AG20443 (cell line): ENCODE results near the gene AMBP.
"Not testable (repeated sequence)": the region's sequence is repeated elsewhere in the genome, so short reads cannot be mapped to it uniquely, and the experiment has no call there.

Experiments
- DNase-seq: peaks from one replicate; pipeline ENCODE4 v3.0.0; 2012; ENCODE audit warnings: low spot score, mixed read lengths

The AMBP gene

DNA sequence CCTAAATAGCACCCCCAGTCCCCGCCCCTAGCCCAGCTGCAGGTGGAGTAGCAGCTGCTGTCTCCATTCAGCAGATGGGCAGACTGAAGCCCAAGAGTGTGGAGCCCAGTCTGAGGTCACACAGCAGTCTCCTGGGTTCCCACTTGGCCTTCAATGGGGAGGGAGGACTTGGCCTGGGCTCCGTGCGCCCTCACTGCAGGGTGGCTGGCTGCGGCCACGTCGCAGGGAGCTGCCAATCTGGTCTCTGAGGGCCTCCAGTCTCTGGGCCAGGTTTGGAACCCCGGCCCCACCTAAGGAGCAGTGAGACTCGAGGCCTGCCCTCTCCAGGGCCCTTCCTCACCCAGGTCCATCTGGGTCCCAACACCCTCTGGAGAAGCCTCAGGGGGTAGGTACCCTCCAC, 13.6 kb upstream of the AMBP start:
- no peak for DNase-seq

- DNase-seq = no peak
These were observed 12.7 kb upstream of the AMBP start for GRCh38 chr9:114090798-114091197.

DNA sequence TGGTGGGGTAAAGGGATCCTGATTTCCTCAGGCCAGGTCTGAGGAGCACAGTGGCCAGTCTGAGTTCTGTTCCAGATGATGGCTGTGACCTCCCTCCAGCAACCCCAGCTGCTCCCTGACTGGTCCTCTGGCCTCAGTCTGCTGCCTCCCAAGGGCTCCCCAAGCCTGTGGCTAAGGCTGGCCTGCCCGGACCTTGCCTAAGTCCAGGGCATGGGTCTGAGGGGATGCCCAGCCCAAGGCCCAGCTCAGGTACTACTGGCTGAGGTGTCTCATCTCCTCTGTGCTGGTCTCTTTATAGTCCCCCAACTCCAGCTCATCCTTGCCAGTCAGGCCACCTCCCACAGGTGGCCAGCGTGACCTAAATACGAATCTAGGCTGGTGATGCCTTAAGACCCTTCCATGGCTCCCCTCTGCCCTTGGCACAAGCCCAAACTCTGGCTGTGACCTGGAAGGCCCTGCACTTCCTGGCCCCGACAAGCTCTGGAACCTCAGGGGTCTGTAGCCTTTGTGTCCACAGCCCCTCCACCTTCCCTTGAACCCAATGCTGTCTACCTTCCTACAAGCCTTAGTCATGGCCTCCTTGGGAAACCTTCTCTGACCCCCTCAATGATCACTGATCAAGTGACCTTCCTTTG, 11.2 kb upstream of the AMBP start:
- no peak for DNase-seq

- no peak for DNase-seq
These were observed 10.6 kb upstream of the AMBP start for GRCh38 chr9:114088571-114089170.

- no peak for DNase-seq
These were observed 9.6 kb upstream of the AMBP start for GRCh38 chr9:114087721-114088120.

GRCh38 chr9:114086607-114087006, 8.5 kb upstream of the AMBP start:
- DNase-seq = no peak

DNA sequence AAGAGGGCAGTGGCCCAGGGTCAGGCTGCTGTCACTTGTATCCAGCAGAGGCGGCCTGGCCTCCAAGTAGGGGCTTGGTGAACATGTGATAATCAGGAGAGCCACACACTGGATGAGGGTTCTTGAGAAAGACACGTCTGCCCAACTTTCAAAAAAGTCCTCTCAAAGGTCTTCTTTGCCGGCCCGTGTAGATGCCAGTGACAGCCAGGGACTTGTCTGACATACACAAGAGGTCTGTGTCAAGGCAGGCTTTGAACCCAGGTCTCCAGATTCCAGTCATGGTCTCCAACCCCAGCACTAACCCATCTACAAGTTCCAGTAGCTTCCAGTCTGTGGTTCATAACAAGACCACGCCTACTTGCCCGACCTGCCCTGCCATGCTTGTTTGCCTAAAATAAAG, 7.9 kb upstream of the AMBP start:
- DNase-seq = no peak

GRCh38 chr9:114085387-114085789, 7.3 kb upstream of the AMBP start:
- DNase-seq = no peak

DNA sequence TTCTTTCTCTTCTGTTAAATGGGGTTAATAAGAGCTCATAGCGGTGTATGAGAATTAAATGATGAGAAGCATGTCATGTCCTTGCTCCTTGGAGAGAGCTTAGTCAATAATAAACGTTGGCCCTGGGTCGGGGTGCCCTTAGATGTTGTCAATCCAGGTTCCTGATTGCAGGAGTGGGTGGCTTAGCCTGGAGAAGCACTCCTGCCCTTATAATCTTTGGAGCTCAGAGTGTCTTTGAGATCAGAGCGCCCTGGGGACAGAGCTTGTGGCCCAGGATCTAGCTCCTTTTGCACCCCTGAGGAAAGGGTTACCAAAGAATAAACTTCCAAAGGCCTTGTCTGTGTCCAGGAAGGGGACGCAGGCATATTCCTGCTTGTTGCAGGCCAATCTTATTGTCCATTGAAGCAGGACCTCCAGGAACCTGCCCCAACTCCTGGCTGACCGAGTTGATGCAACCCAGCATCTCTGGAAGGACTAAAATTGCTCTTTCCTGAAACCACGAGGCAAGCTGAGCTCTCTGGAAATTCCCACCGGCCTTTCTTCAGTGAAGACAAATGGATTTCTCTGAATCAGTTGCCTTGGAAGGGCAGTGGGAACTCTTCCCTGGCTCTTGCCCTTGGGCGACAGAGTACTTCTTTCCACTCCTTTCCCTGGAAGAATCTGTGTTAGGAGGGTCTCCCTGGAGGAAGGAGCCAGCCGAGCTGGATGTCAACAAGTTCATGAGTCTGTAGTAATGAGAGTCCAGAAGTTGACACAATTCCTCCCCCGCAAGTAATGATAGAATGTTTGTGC, 6.4 kb upstream of the AMBP start:
- DNase-seq = no peak

DNA sequence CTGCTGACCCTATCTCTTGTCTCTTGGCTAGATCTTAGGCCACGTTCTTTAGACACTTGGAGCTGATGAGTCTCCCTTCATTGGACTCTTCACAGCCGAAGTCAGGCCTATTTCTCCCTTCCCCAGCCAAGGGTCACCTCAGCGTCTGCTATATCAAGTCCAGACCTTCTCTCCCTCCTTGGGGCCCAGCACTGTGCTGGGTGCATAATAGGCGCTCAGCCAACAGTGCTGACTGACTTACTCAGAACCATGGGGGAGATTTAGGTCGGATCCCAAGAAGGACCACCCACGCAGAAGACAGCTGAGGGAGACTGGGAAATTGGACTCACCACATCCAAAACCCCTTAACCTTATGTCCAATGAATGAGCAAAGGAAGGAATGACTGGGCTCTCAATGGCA, 5.6 kb upstream of the AMBP start:
- DNase-seq = no peak

DNA sequence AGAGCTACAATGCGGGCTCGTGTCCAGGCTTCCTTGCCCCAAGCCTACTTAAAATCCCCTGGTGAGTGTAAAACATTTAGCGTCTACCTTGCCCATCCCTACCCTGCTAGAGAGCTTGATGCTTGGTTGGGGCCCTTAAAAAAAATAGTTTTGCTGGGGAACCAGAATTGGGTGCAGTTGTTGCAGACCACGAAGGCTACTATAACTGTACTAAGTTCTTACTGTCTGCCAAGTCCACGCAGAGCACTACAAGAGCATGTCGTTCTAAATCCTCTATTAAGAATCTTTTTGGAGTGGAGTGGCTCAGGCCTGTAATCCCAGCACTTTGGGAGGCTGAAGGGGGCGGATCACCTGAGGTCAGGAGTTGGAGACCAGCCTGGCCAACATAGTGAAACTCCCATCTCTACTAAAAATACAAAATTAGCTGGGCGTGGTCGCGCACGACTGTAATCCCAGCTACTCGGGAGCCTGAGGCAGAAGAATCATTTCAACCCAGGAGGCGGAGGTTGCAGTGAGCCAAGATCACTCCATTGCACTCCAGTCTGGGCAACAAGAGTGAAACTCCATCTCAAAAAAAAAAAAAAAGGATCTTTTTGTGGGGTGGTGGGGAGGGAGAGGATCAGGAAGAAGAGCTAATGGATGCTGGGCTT, 4.8 kb upstream of the AMBP start:
- DNase-seq = not testable (repeated sequence)

DNA sequence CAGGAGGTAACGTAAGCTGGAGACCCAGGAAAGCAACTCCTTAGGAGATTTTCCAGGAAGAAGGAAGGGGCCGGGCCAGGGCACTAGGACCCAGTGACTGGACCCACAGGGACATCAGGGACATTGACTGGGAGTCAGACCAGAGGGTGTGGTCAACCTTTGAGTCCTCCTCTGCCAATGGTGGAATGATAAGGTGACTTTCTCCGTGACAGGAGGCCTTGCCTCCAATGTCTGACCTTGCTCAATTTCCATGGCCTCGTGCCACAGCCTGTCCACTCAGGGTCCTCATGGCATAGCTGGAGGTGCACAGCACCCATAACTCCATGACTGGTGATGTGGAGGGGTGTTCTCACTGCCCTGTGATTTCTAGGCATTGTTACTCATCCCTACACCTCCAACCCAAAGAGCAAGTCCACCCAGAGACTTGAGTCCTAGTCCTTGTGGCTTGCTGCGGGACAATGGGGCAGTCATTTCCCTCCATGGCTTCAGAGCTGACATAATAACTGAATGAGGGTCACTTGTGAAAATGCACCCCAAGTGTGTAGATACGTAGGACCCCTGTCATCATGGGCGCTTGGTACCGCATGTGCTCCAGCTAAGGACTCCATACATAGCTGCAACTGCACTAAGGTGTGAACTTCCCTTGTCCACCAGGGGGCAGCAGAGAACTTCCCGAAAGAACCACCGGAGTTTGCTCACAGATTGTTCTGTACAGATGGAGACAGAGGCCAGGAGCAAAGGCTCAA, 4.1 kb upstream of the AMBP start:
- peak; percentile 92 for DNase-seq

DNA sequence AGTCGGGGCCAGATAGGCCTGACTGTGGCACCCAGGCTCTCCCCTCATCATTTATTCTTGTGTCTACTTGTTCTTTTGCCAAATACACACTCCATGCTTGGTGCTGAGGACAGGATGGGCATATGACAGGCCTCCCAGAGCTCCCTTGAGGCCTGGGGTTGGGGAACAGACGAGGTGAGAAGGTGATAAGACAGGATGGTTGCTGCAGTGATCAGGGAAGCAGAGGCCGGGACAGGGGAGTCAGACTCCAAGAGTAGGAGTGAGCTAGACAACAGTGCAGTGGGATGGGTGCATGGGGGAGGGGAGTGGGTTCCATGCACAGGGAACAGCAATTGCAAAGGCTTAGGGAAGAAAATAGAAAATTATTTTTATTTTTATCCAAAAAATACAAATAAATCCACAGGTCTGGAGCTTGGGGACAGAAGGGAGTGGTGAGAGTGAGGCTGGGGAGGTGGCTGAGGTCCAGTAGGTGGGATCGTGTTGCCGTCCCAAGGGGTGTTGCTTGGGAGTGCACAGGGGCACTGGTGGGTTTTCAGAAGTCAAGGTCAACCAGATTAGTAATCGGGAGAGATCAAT, 3.4 kb upstream of the AMBP start:
- no peak for DNase-seq

DNA sequence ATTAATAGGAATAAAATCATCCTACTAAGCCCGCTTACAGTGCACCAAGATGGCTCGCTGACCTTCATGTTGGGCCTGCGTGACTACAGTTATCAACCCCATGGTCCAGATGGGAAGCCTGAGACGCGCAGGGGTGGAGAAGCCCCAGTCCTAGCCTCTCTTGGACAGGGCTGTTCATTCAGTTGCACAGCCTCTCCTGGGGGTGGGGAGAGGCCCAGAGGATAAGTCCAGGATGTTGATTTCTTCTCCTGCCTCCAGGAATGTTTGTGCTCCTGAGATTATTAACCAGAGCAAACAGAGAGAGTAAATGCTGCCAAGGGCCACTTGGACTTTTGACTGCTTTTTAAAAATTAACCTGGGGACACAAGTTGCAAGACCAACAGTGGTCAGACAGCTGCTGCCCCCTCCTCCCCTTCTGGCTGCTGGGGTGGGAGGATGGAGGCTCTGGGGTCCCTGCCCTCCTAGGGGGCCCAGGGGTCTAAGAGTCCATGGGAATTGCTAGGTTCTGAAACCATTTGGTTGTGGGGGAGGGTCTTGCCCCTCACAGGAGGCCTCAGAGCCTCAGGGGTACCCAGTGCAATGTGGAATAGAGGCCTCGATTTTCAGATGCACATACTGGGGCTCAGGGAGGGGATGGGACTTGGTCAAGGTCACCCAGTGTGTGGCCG, 2.8 kb upstream of the AMBP start:
- no peak for DNase-seq

DNA sequence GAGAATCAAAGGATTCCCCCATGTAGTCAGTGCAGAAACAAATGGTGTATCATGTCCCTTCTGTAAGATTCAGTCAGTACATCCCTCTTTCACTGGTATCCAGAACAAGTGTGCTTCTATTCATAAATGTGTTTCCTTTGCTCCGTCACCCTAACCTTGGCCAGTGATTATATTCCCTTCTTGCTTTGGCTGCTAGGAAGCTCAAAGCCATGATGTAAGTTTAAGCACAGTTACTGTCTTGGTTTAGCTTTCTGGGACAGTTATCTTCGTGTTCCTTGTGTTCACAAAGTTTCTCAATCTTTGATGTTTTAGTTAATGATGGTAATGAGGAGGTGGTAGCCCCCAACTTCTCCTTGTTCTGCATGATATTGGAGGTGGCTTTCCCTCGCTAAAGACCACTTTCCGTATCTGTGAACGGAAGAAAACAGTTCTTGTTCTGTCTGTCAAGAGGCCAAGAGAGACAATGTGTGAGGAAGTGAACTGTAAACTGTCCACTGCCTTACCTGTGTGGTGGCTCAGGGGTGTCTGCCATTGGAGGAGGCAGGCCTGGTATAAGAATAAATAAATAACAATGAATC, 2.2 kb upstream of the AMBP start:
- no peak for DNase-seq

- DNase-seq = no peak
These were observed 669 bp upstream of the AMBP start for GRCh38 chr9:114078781-114079156.

GRCh38 chr9:114077162-114077837, 800 bp downstream of the AMBP start:
- no peak for DNase-seq

DNA sequence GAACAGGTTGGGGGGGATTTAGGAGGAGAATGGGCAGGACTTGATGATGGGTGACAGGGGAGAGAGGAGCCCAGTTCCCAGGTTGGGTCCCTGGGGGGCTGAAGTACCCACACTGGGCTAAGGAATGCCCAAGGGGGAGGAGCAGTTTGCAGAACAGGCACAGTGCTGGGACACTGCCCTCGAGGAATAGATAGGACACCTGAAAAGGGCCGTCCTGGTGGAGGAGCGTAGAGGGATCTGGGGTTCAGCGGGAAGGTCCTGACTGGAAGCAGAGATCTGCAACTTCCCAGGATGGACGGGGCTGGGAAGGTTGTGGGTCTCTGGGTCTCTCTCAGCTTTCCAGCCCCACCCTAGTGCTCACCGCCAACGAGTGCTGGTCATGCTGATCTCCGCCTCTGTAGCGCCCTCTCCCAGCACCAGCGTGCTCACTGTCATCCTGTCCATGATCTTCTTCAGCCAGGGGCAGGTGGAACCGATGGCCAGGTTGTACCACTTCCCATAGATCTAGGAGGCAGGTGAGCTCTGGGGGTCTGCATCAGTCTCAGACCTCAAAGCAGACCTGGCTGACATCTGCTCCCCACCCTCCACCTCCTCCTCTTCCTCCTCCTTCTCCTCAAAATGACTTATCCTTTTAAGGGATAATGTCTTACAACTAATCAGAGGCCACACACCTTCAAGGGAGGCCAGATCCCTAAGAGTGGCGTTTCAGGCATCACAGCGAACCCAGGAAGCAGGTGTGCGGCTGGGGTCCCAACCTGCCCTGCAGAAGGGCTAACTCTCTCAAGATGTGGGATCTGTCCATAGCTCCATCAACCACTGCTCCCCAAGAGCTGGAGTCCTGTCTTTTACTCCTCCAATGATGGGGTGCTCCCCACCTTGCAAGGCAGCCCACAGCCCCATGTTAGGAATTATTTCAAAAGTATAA, 1.6 kb downstream of the AMBP start:
- DNase-seq = no peak

GRCh38 chr9:114075602-114076001, 2.5 kb downstream of the AMBP start:
- no peak for DNase-seq
